Measurements from ENCODE around the gene SAMD11. TPM values are rescaled to one million over a fixed set of nuclear protein-coding genes. Genes with fewer than 3 reads are reported as not detected.

SAMD11 gene
- total and polyA plus RNA-seq, 2 of the 13 experiments (the other 11 are each of a cell fraction or from before 2014, with no cell fraction given) = 0.11 TPM; not detected in 1

- TF ChIP-seq ZBTB7B (CRISPR knock-in tag; IDR thresholded peaks at IDR 0.05) (peak; percentile 53; the same call in 1 of the 2 replicates), NR2C2 (CRISPR knock-in tag; IDR thresholded peaks at IDR 0.05; ENCODE audit: borderline replicate concordance) (peak; percentile 31), STAG1 (CRISPR knock-in tag; IDR thresholded peaks at IDR 0.05) (no peak; the same call in 1 of the 2 replicates), ZMYM2 (CRISPR knock-in tag; IDR thresholded peaks at IDR 0.05) (no peak), SAFB2 (CRISPR knock-in tag; IDR thresholded peaks at IDR 0.05; ENCODE audit: borderline replicate concordance, low read depth) (no peak), NBN (conservative IDR thresholded peaks at IDR 0.05) (no peak), ZBTB33 (CRISPR knock-in tag; IDR thresholded peaks at IDR 0.05) (no peak), KLF9 (CRISPR knock-in tag; IDR thresholded peaks at IDR 0.05; ENCODE audit: low read depth) (no peak), ZNF580 (CRISPR knock-in tag; IDR thresholded peaks at IDR 0.05; ENCODE audit: borderline replicate concordance, low read depth) (0 out of 2 replicates have a peak, but pooled peaks have one; percentile 65), RFXAP (CRISPR knock-in tag; IDR thresholded peaks at IDR 0.05; ENCODE audit: borderline replicate concordance) (peak; percentile 60; the same call in 1 of the 2 replicates), MEIS2 (CRISPR knock-in tag; IDR thresholded peaks at IDR 0.05) (peak; percentile 53; the same call in 1 of the 2 replicates), RFX5 (IDR thresholded peaks at IDR 0.05; ENCODE audit: low read depth, low read length) (no peak), REL (CRISPR knock-in tag; conservative IDR thresholded peaks at IDR 0.05) (peak; percentile 77), ETS1 (CRISPR knock-in tag; IDR thresholded peaks at IDR 0.05) (no peak), YEATS2 (CRISPR knock-in tag; IDR thresholded peaks at IDR 0.05; ENCODE audit: borderline replicate concordance) (peak; percentile 35; the same call in 1 of the 2 replicates), ZUFSP (CRISPR knock-in tag; IDR thresholded peaks at IDR 0.05; ENCODE audit: borderline replicate concordance) (no peak), MYC (CRISPR knock-in tag; IDR thresholded peaks at IDR 0.05; ENCODE audit: borderline replicate concordance) (peak; percentile 93), KDM3A (CRISPR knock-in tag; IDR thresholded peaks at IDR 0.05; ENCODE audit: low read depth) (peak; percentile 40; the same call in 1 of the 2 replicates), ZBTB1 (CRISPR knock-in tag; IDR thresholded peaks at IDR 0.05; ENCODE audit: borderline replicate concordance) (no peak), ARID2 (CRISPR knock-in tag; IDR thresholded peaks at IDR 0.05; ENCODE audit: borderline replicate concordance) (no peak), POLR2AphosphoS5 (IDR thresholded peaks at IDR 0.05; ENCODE audit: low read depth, low read length) (peak; percentile 76), TERF1 (CRISPR knock-in tag; IDR thresholded peaks at IDR 0.05) (0 out of 2 replicates have a peak, but pooled peaks have one; percentile 69), SALL2 (CRISPR knock-in tag; IDR thresholded peaks at IDR 0.05) (peak; percentile 66), MAFF (IDR thresholded peaks at IDR 0.05; ENCODE audit: low read depth, low read length) (no peak)
Observed at GRCh38 chr1:958823-959730, 35.4 kb downstream of the SAMD11 start, which contains the start of gene NOC2L (continued).

Measured in HepG2 (cell line).